GM21367 (cell line): ENCODE data around the gene GAL3ST1.
"Not testable (repeated sequence)": the region's sequence is repeated elsewhere in the genome, so short reads cannot be mapped to it uniquely, and the experiment has no call there.

ENCODE experiments used
- ATAC-seq: cut with Tn5 transposase; IDR thresholded peaks from one replicate; pipeline ENCODE4 v1.9.1; 2021; ENCODE audit not compliant: unreplicated experiment

Gene GAL3ST1

DNA sequence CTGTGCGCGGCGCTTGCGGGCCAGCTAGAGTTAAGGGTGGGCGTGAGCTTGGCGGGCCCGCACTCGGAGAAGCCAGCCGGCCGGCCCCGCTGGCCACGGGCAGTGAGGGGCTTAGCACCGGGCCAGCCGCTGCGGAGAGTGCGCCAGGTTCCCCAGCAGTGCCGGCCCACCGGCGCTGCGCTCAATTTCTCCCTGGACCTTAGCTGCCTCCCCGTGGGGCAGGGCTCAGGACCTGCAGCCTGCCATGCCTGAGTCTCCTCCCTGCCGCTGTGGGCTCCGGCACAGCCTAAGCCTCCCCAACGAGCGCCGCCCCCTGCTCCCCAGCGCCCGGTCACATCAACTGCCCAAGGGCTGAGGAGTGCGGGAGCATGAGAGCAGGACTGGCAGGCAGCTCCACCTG lies 22.4 kb upstream of the GAL3ST1 start:
- ATAC-seq, result no peak

DNA sequence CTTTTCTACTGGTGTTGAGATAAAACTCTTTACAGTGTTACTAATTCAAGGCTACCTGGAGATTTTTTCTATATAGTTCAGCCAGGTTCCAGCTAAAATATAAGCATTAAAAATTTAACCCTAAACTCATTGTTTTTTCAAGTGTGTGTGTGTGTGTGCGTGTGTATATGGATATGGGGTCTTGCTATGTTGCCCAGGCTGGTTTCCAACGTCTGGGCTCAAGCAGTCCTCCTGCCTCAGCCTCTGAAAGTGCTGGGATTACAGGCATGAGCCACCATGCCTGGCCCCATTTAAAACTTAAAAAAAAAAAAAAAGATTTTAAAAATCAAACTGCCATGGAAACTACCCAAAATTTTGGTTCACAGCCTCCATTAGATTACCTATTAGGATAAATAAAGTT lies 21.7 kb upstream of the GAL3ST1 start:
- ATAC-seq, result no peak

GRCh38 chr22:30592360-30592713 lies 17.9 kb upstream of the GAL3ST1 start:
- ATAC-seq, result not testable (repeated sequence)

DNA sequence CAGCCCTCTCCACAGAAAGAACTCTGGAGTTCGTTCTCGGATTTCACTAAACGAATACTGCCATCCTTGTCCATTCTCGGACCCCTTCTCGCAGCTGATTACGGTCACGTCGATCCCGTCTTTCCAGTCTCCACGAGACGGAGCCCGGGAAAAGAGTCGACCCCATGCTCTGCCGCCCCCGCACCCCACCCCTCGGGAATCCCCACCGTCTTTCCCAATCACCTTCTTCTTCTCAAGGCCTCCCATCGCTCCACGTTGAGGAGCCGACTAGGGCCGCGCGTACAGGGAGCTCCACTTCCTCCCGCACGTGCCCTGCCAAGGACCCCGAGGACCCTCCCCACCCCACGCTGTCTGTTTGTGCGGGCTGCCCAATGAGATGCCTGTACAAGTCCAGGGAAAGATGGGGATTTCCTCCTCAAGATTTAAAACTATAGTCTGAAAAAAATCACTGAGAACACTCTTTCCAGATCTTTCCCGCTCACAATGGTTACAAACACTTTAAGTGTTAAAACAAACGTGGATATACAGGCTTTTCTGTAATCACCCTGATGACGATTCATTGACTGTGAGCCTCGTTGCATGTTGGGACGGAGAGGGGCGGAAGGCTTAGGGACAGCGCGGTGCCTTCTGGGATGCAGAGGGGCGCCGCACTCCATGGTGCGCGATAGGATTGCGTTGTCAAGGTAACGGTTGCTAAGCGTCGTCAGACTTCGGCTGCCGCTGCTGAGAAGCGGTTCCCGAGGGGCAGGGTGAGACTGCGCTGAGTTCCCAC lies 17.3 kb upstream of the GAL3ST1 start, which contains the start of gene PES1:
PES1 (minus strand) TSS at position 323 of the 772 bp plus-strand sequence; CDS start at position 246, 77 bp downstream.
- ATAC-seq, result peak; percentile 94

GRCh38 chr22:30591191-30591587 lies 16.7 kb upstream of the GAL3ST1 start:
- ATAC-seq, result no peak

DNA sequence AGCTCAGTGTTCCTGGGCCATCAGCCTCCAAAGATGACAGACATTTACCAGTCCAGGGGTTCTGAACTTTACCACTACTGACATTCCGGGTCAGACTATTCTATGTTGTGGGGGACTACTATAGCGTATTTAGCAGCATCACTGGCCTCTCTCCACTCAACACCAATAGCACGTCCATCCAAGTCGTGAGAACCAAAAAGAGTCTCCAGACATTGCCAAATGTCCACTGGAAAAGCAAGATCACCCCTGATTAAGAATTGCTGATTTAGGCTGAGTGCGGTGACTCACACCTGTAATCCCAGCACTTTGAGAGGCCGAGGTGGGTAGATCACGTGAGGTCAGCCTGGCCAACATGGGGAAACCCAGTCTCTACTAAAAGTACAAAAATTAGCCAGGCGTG lies 11.9 kb upstream of the GAL3ST1 start:
- ATAC-seq, result no peak

DNA sequence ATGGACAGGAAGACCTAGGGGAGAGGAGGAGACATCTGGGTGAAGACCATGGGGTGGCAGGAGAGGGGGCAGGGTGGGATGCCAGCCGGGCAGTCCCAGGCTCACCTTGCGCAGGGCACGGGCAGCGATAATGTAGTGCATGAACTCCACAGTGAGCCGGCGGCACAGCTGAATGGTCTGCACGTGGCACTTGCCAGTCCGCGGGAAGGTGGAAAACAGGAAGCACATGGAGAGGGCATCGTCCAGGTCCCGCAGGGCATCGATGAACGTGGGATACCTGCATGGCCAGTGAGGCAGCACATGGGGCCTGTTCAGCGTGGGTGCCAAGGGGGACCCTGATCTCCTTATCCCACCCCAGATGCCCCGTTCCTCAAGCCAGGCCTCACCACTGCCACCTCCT lies 10.0 kb upstream of the GAL3ST1 start:
- ATAC-seq, result no peak

DNA sequence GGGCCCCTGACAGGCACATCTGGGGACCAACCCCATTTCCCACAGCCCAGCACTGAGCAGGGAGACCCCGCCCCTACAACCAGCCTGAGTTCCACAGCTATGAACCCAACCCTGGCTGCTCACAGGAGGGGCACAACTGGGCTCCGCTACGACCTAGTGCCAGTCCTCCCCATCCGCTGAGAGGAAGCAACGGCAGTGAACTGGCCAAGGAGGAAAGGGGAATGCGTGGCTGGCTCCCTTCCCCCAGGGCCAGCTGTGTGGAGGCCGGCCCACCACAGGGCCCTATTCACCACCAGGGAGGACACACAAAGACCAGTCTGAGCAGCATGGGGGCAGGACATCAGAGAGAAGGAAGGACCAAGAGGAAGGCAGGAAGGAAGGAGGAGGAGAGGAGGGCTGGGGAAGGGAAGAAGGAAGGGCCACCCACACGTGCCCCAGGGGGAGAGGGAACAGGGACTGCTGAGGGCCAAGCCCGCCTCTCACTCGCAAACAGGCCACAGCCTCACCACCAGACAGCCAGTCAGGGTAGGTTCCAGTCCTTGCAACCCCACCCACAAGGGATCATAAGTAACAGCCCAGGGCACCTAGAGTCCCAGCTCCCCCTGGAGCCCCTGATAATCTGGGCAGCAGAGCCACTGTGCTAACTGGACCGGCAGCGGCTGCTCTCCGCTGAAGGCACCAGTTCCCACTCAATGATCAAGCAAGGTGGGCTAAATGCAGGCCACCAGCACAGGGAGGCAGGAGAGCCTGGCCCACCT lies 8.5 kb upstream of the GAL3ST1 start:
- ATAC-seq, result no peak

DNA sequence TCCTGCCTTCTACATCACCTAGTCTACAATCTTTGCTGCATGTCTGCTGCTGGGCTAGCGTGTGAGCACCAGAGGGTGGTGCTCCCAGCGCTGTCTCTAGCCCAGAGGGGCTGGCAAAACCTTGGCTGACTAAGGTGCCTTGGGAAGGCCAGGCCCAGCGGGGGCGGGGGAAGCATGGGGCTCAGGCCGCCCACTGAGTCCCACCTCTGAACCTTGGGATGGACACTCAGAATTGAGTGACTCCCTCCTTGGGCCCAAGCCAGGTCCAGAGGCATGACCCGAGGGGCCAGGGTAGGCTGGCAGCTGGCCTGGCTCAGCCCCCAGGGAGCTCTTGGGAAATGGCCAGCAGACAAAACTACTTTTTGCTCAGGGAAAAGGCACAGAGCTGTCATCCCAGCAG lies 7.6 kb upstream of the GAL3ST1 start:
- no peak for ATAC-seq

DNA sequence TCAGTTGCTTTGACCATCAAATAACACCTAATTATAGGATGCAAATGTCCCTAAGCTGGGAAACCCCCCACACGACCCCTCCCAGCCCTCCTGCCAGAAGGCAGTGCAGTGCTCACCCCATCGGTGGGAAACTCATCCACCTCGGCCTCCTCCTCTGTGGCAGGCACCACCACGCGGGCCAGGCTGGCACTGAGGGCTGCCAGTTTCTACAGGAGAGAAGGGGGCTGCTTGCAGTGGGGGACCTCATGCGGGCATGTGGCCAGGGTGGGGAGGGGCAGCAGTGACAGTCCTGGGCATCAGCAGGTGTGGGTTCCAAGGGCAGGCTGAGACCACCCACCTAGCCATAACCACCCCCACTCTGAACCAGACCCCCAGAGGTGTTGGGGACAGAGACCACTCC lies 6.4 kb upstream of the GAL3ST1 start:
- no peak for ATAC-seq

- ATAC-seq, result no peak
Measured at GRCh38 chr22:30578481-30578880, 4.0 kb upstream of the GAL3ST1 start.

DNA sequence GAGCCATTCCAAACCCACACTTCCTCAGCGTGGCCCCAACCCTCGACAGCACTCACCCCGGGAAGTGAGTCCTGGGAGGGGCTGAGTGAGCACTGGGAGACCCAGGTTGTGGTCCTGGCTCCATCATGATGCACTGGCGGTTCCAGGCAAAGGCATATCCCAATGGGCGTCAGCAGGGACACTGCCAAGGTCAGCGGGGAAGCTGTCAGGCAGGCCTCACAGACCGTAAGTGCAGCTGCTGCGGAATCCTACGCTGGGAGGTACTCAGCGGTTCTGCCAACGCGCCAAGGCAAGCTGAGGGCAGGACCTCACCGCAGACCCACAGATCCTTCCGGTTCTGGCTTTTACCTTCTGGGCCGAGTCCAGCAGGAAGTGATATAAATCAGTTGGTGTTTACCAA lies 1.4 kb upstream of the GAL3ST1 start:
- ATAC-seq, result no peak

DNA sequence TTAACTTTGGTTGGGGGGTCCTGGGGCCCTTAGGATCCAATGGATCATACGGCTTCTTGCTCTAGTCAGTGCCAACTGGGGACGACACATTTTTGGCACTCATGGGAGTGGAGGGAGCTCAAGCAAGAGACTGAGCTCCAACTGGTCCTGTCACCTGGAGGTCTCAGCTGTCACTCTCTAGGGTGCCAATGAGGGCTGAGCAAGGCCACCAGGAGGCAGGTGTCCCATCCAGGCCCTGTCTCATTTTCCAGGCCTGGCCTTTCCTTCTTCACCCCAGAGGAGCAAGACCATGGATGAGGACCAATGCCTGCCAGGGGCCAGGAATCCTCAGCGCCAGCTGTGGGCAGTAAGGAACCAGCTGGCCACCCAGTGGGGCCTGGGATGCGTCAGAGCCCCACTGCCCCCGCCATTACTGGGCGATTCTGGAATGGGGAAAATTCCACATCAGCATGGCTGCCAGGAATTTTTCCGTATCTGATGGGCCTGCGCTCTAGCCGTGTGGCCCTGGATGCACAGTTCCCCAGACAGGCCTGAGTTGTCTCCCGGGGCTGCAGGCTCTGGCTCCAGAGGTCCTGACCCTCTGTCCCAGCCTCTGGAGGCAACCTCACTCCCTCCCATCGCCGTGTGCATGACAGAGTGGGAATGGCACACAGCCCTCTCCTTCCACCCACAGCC lies 669 bp upstream of the GAL3ST1 start:
- no peak for ATAC-seq

- ATAC-seq, result no peak
Measured at GRCh38 chr22:30573594-30574094, 821 bp downstream of the GAL3ST1 start.

DNA sequence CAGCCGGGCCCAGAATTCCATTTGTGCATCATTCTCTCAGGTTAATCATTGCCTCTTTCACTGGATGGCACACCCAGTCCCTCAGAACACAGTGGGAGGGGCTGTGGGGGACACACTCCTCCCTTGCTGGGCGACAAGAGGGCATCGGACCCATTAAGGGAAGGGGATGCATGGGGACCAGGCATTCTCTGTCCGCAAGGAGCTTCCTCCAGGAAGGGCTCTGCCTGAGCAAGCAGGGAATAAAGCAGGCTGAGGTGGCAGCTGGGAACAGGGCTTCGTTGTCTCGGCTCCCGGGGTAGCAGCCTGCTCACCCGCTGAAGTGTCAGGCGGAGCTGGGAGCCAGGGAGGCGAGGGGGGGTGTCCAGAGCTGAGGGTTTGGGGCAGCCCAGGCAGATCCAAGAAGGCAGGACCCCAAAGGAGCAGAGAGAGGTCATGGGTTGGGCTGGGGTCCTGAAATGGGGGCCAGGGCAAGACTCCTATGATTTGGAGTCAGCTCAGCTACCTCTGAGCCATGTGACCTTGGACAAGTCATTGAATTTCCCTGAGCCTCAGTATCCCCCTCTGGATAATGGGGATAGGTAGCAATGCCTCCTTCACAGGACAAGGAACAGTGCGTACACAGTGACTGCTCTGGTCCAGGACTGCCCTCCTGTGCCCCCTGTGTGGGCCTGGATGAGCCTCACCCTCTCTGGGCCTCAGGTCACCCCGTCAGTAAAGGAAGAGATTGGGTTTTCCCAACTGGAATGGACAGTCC lies 1.4 kb downstream of the GAL3ST1 start:
- ATAC-seq, result no peak

DNA sequence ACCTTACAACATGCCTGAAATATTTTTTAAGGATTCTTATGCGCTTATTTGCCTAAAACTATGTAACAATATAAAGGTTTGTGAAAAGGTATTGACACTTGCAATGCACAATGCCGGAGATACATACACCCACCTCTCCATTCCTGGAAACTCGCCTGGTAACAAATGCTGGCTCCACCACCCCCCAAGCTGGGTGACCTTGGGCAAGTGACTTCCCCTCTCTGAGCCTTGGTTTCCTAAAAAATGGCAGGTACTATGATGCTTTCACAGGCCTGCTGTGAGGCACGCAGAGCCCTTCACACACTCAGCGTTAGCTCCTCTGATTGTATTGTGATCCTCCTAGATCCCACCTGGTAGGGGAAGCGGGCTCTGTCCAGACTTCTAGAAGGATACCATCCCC lies 2.3 kb downstream of the GAL3ST1 start:
- no peak for ATAC-seq

GRCh38 chr22:30569674-30570202 lies 4.7 kb downstream of the GAL3ST1 start:
- no peak for ATAC-seq

- no peak for ATAC-seq
Measured at GRCh38 chr22:30568137-30568805, 6.2 kb downstream of the GAL3ST1 start.

- ATAC-seq, result not testable (repeated sequence)
Measured at GRCh38 chr22:30567277-30567676, 7.2 kb downstream of the GAL3ST1 start.

GRCh38 chr22:30566125-30566524 lies 8.3 kb downstream of the GAL3ST1 start:
- no peak for ATAC-seq
